ENCODE measurements around the gene LRIG3. TPM values are rescaled to one million over a fixed set of nuclear protein-coding genes. Genes with fewer than 3 reads are reported as not detected.

The LRIG3 gene
- total and polyA plus RNA-seq, 2 donors (not counting 3 experiments of a cell fraction or from before 2014, with no cell fraction given): 55.5 to 55.7 TPM

- Histone ChIP-seq H3K27ac (ENCODE audit: insufficient read depth, low read depth, low read length) (no peak overlapping the region), H3K9me3 (replicated peaks; ENCODE audit: control insufficient read depth, insufficient read depth, low read length) (no peaks in the 10 kb centered on the region), H3K36me3 (ENCODE audit: control insufficient read depth in 2 of 2, extremely low read depth in 1 of 2, insufficient read depth in 2 of 2, low read length in 2 of 2) (peaks cover 62 to 69% of the 10 kb centered on the region in 2 experiments), H3K27me3 (ENCODE audit: control insufficient read depth in 2 of 2, insufficient read depth in 2 of 2, low read length in 2 of 2) (no peaks in the 10 kb centered on the region), H2AFZ (ENCODE audit: low read depth, low read length) (no peak overlapping the region), H3K4me1 (ENCODE audit: control insufficient read depth, extremely low read depth, insufficient read depth, low read length) (no peaks in the 10 kb centered on the region), H4K20me1 (replicated peaks; ENCODE audit: control insufficient read depth, extremely low read depth, insufficient read depth, low read length) (no peaks in the 10 kb centered on the region), H3K9me1 (replicated peaks; ENCODE audit: control insufficient read depth, extremely low read depth, insufficient read depth, low read length) (no peaks in the 10 kb centered on the region), H3K79me2 (ENCODE audit: control insufficient read depth, insufficient read depth, low read length) (no peaks in the 10 kb centered on the region), H3K9ac (replicated peaks; ENCODE audit: extremely low read depth, insufficient read depth, low read length) (no peak overlapping the region), H3K4me3 (replicated peaks in 1 of 3; ENCODE audit: insufficient read depth in 1 of 3, low read depth in 1 of 3, low read length in 3 of 3) (no peak overlapping the region), H3K4me2 (ENCODE audit: insufficient read depth, low read length) (no peak overlapping the region)
- FAIRE-seq (no peak), DNase-seq (ENCODE audit: low read depth, low spot score) (no peak)
- dilution Hi-C loops (cut with MboI; ENCODE audit: extremely low pct_ligation_motif_present, low sequenced_read_pairs): no loop called here
- BruUV-seq (replicated peaks): no TSS peak
- ChIA-PET CTCF (interaction anchor here (0.9 to 6.0 kb wide), 5 partner anchors 8 to 337 kb away, joined by 4 to 34 read pairs (median 5); no protein-coding TSS in a partner anchor), POLR2A (no interaction called here)
- TF ChIP-seq EZH2 (IDR thresholded peaks at IDR 0.05; ENCODE audit: borderline replicate concordance, low read depth, low read length, severe bottlenecking) (no peak), FOS (IDR thresholded peaks at IDR 0.05; ENCODE audit: borderline replicate concordance, insufficient read depth, low read length) (no peak), MAX (IDR thresholded peaks at IDR 0.05; ENCODE audit: insufficient read depth, insufficient read length) (no peak), JUN (IDR thresholded peaks at IDR 0.05; ENCODE audit: borderline replicate concordance, insufficient read depth, insufficient read length, low read depth) (no peak), CTCF (IDR thresholded peaks at IDR 0.05; ENCODE audit: extremely low read depth in 1 of 2, insufficient read depth in 1 of 2, low read depth in 1 of 2, low read length in 2 of 2) (no peak), GATA2 (IDR thresholded peaks at IDR 0.05; ENCODE audit: insufficient read depth, insufficient read length, low read depth, low read length) (no peak), POLR2AphosphoS5 (IDR thresholded peaks at IDR 0.05; ENCODE audit: insufficient read depth, low read depth, low read length) (no peak), MYC (IDR thresholded peaks at IDR 0.05; ENCODE audit: low read depth, low read length) (no peak), POLR2A (IDR thresholded peaks at IDR 0.05; ENCODE audit: low read depth, low read length) (no peak)
- intact Hi-C loops (cut with micrococcal nuclease): loop anchor here (10.0 kb wide), 1 partner anchor 892 kb away; no protein-coding TSS in a partner anchor
Observed at GRCh38 chr12:58877243-58877743, 43.0 kb downstream of the LRIG3 start.

Data from endothelial cell of umbilical vein (primary cell).